C4-2B (cell line): ENCODE measurements around the gene DYRK1A.

Source experiments
- CTCF ChIP-seq: fragments of 450-650 bp; conservative IDR thresholded peaks from 2 replicates; pipeline ENCODE4 v1.5.1; 2017; ENCODE audit warnings: mild to moderate bottlenecking
- ZFX ChIP-seq: fragments of 450-650 bp; IDR thresholded peaks from 2 replicates; pipeline ENCODE4 v1.6.1; 2017

- no peak for TF ChIP-seq CTCF
- TF ChIP-seq ZFX = no peak
These were observed 77.1 kb downstream of the DYRK1A start for GRCh38 chr21:37443683-37444082.
